ENCODE results near the gene TMEM212. TPM values are rescaled to one million over a fixed set of nuclear protein-coding genes. Genes with fewer than 3 reads are reported as not detected.

TMEM212 gene
- total RNA-seq, 4 donors from 2014 or later = not detected

DNA sequence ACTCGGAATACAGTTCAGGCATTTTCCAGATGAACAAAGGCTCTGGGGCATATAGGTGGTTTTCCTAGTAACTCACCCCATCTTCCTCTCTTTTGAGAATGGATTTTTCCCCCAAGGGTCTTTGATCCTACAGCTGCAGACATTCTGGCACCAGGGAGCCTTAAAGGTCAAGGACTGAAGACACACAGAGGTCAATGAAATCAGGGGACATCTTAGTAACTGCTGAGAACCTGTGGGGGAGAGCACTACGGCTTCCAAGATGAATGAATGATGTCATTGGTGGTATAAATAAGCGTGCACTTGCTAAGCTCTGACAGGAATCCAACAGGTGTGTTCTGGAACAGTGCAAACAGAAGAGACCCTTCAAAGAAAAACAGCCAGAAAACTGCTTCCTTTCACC, 36.3 kb downstream of the TMEM212 start:
- Histone ChIP-seq H3K36me3 (no peaks in the 10 kb centered on the region), H3K27ac (replicated peaks in 1 of 4) (peak overlapping the region in 3 of 4 donors; percentile 9 to 83 (median 58)), H3K9me3 (no peaks in the 10 kb centered on the region), H3K27me3 (no peaks in the 10 kb centered on the region), H3K4me1 (peaks cover 8 to 52% (median 50%) of the 10 kb centered on the region in 4 donors), H3K4me3 (no peak overlapping the region)
- intact Hi-C loops (cut with DNase I) = no loop called here
- WGBS = 82% methylated on average over 3 of the region's 3 CpGs
- DNase-seq (ENCODE audit: extremely low spot score) = no peak
- TF ChIP-seq EP300 (IDR thresholded peaks at IDR 0.05) (no peak), POLR2A (IDR thresholded peaks at IDR 0.05; ENCODE audit: low read depth) (no peak), POLR2AphosphoS5 (IDR thresholded peaks at IDR 0.05) (no peak)
- TF ChIP-seq, protein P1, sequence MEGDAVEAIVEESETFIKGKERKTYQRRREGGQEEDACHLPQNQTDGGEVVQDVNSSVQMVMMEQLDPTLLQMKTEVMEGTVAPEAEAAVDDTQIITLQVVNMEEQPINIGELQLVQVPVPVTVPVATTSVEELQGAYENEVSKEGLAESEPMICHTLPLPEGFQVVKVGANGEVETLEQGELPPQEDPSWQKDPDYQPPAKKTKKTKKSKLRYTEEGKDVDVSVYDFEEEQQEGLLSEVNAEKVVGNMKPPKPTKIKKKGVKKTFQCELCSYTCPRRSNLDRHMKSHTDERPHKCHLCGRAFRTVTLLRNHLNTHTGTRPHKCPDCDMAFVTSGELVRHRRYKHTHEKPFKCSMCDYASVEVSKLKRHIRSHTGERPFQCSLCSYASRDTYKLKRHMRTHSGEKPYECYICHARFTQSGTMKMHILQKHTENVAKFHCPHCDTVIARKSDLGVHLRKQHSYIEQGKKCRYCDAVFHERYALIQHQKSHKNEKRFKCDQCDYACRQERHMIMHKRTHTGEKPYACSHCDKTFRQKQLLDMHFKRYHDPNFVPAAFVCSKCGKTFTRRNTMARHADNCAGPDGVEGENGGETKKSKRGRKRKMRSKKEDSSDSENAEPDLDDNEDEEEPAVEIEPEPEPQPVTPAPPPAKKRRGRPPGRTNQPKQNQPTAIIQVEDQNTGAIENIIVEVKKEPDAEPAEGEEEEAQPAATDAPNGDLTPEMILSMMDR (IDR thresholded peaks at IDR 0.05) = no peak

DNA sequence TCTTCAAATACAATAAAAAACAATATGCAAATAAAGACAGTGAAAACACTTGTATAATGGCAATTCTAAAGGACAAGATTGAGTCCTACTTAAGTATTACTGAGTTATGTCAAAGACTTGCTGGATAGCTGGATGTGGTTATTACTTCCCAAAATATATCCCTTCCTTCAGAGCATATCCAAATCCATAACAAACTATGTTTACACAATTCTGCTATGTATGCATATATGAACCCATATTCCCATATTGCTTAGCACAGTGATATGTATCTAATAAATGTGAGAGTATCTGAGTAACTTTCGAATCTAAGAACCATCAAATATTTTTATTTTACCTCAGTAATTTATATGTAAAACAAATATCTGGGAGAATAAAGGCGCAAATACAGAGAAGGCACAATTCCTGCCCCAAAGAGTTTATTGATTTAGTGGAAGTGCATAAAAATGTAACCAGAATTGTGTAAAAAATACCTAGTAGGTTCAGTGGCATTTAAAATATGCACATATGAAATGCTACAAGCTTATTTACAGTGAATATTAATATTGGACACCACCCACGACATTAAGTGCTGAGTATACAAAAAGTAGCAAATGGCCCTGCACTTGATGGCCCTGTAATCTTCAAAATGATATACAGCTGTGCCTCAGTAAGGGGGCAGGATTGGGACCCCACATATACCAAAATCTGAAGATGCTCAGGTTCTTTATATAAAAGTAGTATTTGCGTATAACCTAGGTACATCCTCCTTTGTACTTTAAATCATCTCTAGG, 37.1 kb downstream of the TMEM212 start:
- Histone ChIP-seq H3K36me3 (no peaks in the 10 kb centered on the region), H3K27ac (replicated peaks in 1 of 4) (no peak overlapping the region), H3K9me3 (no peaks in the 10 kb centered on the region), H3K27me3 (no peaks in the 10 kb centered on the region), H3K4me3 (no peak overlapping the region), H3K4me1 (peaks cover 1 to 43% (median 42%) of the 10 kb centered on the region in 4 donors)
- TF ChIP-seq, protein P1 (IDR thresholded peaks at IDR 0.05) = no peak
- TF ChIP-seq EP300 (IDR thresholded peaks at IDR 0.05) (no peak), POLR2AphosphoS5 (IDR thresholded peaks at IDR 0.05) (no peak), POLR2A (IDR thresholded peaks at IDR 0.05; ENCODE audit: low read depth) (no peak)
- intact Hi-C loops (cut with DNase I) = no loop called here
- no peak for DNase-seq (ENCODE audit: extremely low spot score)
- 95% methylated on average over 4 of the region's 4 CpGs for WGBS

DNA sequence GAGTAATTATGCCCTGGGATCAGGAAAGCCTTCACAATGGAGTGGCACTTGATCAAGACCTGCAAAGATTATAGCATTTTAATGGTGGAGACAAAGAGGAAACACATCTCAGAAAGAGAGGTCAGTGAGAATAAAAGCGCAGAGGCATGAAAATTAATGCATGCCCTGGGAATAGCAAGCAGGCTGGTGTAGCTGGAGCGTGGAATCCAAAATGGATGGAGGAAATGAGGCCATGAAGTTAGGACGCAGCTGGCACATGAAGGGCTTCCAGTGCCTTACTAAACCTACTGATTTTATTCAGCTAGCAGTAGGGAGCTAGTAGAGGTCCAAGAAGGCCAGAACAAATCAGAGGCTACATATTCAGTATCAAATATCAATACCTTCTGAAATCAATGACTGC, 38.1 kb downstream of the TMEM212 start:
- Histone ChIP-seq H3K27ac (replicated peaks in 1 of 4) (no peak overlapping the region), H3K27me3 (no peaks in the 10 kb centered on the region), H3K36me3 (no peaks in the 10 kb centered on the region), H3K4me1 (peaks cover 0 to 34% (median 33%) of the 10 kb centered on the region in 4 donors), H3K9me3 (no peaks in the 10 kb centered on the region), H3K4me3 (no peak overlapping the region)
- 89% methylated on average over 3 of the region's 3 CpGs for WGBS
- TF ChIP-seq EP300 (IDR thresholded peaks at IDR 0.05) (no peak), POLR2AphosphoS5 (IDR thresholded peaks at IDR 0.05) (no peak), POLR2A (IDR thresholded peaks at IDR 0.05; ENCODE audit: low read depth) (no peak)
- TF ChIP-seq, protein P1 (IDR thresholded peaks at IDR 0.05) = no peak
- intact Hi-C loops (cut with DNase I) = no loop called here
- DNase-seq (ENCODE audit: extremely low spot score) = no peak

DNA sequence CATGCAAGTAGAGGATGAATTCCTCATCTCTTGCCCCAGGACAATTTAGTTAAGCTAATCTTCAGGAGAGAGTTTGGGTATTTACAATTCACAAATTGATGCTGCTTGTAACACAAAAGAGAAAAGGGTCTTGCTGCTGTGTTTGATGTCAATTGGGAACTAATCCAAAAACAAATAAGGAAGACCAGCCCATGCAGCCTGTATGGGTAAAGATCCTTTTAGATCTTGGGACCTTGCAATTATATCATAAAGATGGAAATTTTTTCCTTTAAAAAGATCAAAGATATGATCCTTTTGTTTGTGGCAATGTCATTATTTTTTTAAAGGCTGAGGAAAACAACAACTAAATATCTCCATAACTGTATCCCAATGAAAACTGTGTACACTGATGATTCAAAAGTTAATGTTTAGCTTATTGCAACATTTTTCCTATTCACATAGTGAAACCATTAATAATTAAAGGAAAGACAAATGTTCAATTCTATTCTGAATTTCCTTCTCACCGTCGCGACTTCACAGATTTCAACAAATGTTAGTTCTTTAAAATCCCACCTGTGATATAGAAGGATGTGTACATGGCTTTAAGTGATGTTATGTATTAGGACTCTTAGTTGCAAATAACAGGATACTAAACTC, 40.2 kb downstream of the TMEM212 start:
- TF ChIP-seq POLR2AphosphoS5 (IDR thresholded peaks at IDR 0.05) (no peak), EP300 (IDR thresholded peaks at IDR 0.05) (no peak), POLR2A (IDR thresholded peaks at IDR 0.05; ENCODE audit: low read depth) (no peak)
- TF ChIP-seq, protein P1 (IDR thresholded peaks at IDR 0.05) = no peak
- H3K9me3 ChIP-seq = no peaks in the 10 kb centered on the region
- H3K27ac ChIP-seq (replicated peaks in 1 of 4) = no peak overlapping the region
- DNase-seq (ENCODE audit: extremely low spot score) = no peak
- intact Hi-C loops (cut with DNase I) = no loop called here
- 93% methylated on average over 3 of the region's 3 CpGs for WGBS
- no peaks in the 10 kb centered on the region for H3K27me3 ChIP-seq
- no peak overlapping the region for H3K4me3 ChIP-seq
- H3K36me3 ChIP-seq = no peaks in the 10 kb centered on the region
- peaks cover 0 to 14% (median 13%) of the 10 kb centered on the region in 4 donors for H3K4me1 ChIP-seq
